Natural killer cell treated with Interleukin-12 subunit alpha and Interleukin-12 subunit beta and Interleukin-15 and Interleukin-18, amount 100 ng/mL, for 72 hours (primary cell): ENCODE data around the gene PROC. TPM values are rescaled to one million over a fixed set of nuclear protein-coding genes. Genes with fewer than 3 reads are reported as not detected.

ENCODE experiments used
- total RNA-seq, 2 donors: library from RNA; stranded (reverse); gene quantifications; one replicate each; pipeline ENCODE4 v1.2.3, GENCODE V29; 2022

Gene PROC
- total RNA-seq, 2 donors from 2014 or later: not detected

Other genes with a start within 250 kb of the PROC start
- gene CYP27C1, start 198.1 kb upstream of the PROC start, total RNA-seq: not detected
- 100 to 1,000 TPM in 1 of 2 donors, 10 to 100 TPM in 1; 73.5 to 102 TPM for gene ERCC3, start 124.3 kb upstream of the PROC start, total RNA-seq
- gene MAP3K2, start 30.5 kb upstream of the PROC start, total RNA-seq: 10 to 100 TPM; 59.0 to 64.6 TPM
- 10 to 100 TPM; 45.3 to 49.5 TPM for gene IWS1, start 108.1 kb downstream of the PROC start, total RNA-seq
- not detected for gene MYO7B, start 117.3 kb downstream of the PROC start, total RNA-seq
- not detected for gene GPR17, start 227.7 kb downstream of the PROC start, total RNA-seq